GM12872 (cell line): ENCODE data around the gene TERC.

Experiments
- TF ChIP-seq, protein P1 (sequence below): IDR thresholded peaks from 3 replicates; pipeline ENCODE4 v1.5.1; 2011; ENCODE audit warnings: low read depth, mild to moderate bottlenecking, low read length, moderate library complexity; ENCODE audit not compliant: insufficient read depth

TERC gene

DNA sequence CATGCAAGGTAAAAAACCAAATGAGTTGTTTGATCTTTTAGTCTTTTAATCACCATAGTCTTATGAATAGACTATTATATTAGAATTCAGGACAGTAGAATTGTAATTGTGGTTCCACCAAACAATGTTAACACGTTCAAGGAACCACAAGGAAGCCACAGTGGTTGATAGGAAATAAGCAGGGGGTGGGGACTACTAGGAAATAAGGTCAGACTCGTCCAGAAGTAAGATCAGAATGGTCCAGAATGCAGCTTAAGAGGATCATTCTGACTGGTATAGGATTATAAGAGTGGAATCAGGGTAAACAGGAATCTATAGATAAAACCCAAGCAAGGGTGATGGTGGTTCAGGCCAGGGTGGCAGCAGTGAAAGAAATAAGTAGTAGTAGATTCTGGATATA, 15.9 kb upstream of the TERC start:
- TF ChIP-seq, protein P1, sequence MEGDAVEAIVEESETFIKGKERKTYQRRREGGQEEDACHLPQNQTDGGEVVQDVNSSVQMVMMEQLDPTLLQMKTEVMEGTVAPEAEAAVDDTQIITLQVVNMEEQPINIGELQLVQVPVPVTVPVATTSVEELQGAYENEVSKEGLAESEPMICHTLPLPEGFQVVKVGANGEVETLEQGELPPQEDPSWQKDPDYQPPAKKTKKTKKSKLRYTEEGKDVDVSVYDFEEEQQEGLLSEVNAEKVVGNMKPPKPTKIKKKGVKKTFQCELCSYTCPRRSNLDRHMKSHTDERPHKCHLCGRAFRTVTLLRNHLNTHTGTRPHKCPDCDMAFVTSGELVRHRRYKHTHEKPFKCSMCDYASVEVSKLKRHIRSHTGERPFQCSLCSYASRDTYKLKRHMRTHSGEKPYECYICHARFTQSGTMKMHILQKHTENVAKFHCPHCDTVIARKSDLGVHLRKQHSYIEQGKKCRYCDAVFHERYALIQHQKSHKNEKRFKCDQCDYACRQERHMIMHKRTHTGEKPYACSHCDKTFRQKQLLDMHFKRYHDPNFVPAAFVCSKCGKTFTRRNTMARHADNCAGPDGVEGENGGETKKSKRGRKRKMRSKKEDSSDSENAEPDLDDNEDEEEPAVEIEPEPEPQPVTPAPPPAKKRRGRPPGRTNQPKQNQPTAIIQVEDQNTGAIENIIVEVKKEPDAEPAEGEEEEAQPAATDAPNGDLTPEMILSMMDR: no peak

DNA sequence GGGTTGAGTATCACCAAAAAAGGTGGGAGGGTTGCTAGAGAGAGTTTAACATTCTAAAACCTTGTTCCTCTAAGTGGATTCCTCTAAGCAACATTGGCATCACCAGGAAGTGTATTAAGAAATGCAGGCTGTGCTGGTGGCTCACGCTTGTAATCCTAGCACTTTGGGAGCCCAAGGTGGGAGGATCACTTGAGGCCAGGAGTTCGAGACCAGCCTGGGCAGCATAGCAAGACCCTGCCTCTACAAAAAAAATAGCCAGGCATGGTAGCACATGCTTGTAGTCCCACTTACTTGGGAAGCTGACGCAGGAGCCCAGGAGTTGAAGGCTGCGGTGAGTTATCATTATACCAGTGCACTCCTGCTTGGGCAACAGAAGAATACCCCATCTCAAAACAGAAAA, 13.0 kb upstream of the TERC start:
- TF ChIP-seq, protein P1: no peak

DNA sequence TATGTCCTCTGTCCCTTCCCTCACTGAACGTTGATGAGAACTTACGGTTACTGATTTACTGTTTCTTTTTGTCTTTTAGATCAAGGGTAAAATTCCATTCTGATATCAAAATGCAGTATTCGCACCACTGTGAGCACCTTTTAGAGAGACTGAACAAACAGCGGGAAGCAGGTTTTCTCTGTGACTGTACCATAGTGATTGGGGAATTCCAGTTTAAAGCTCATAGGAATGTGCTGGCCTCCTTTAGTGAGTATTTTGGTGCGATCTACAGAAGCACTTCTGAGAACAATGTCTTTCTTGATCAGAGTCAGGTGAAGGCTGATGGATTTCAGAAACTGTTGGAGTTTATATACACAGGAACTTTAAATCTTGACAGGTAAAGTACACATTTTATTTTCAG, 9.3 kb upstream of the TERC start:
- TF ChIP-seq, protein P1: no peak

DNA sequence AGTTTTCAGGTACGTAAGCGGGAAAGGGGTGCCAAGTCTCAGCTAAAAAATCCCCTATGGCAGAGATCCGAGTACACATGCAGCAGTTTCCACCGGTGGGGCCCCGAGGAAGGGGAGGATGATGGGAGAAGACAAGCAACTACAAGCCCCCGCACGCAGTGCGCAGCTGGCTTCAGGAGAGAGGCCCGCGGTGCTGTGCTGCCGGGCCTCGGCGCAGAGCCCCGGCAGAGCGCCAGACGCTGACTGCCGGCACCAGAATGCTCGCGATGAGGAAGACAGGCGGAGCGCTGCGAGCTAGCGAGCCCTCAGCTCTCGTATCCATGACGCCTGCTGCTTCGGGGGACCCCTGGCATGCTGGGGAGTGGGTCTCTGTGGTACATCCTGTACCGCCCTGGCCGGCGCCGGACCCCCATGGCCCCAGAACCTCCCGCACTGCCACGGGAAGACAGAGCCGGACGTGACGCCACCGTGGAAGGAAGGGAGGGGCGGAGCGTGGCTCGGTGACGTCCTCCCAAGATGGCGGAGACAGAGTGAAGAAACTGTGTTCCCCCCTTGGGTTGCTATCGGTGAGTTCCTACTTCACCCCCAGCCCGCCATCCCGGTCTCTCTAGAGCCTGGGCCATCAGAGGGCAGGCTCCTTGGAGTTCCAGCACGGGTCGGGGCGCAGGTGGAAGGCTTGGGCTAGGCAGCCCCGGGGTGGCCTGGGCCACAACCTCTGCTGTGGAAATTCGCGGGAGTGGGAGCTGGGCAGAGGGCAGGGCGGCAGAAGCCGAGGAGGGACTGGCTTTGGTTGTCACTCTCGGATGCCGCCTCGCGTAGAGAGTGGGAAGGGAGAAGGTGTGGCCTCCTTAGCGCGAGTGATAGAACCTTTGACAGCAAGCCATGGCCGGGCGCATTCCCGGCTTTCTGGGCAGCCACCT, 8.3 kb upstream of the TERC start, which contains the start of gene MYNN:
MYNN (plus strand) TSS at position 500 of the 920 bp plus-strand sequence. CDS start 900 bp downstream, outside the sequence.
- TF ChIP-seq, protein P1: 0 out of 3 replicates have a peak, but pooled peaks have one; percentile 19

DNA sequence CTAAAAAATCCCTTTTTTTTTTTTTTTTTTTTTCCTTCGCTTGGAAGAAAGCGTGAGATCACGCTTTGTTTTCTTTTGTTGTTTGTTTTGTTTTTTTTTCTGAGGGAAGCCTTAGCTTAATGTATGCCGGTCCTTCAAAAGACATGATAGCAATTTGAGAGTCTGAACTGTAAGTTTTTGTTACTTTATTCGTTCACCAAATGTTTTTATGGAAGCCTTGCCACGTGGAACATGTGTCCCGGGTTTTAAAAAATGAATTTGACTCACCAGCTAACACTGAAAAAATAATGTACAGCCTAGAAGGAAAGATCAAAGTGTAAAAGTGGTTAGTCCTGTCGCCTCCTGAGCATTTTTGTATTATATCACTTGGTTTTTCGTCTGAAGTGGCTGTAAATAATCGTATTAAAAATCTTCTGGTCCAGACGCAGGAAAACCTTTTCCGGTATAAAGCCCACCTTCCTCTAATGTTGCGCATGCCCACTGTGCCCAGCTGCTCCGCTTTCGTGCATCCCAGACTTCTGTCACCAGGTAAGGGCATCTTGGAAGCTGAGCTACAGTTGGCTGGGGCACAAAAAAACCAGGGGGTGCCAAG, 7.5 kb upstream of the TERC start:
- TF ChIP-seq, protein P1: no peak

DNA sequence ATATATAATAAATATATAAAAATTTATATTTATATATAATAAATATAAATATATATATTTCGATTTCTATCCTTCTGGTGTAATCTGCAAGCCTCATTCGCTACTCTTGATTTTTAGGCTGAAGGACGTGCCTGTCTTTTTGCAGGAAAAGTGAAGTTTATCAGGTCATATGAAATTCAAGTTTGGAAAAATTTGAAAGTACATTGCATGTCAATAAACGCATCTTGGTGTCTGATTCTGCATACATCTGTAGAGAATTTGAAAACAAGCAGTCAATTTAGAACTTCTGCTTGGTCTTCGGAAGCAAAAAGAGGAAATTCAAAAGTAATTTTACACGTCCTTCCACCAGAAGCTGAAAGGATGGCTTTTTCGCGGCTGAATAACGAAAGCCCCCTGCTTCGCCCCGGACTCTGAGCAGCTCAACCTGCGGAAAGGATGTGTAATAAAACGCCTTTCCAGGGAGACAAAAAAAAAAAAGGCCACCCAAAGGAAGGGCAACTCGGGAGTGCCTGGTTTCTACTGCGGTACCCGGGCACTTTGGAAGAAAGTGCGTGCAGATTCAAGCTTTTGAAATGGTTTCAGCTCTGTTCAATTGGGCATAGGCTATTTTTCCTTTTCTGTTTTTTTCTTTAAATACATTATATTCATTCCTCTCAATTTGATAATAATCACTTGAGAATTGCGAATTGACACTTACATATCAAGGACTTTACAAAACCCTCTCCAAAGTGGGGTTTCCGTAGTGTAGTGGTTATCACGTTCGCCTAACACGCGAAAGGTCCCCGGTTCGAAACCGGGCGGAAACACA, 6.8 kb upstream of the TERC start:
- TF ChIP-seq, protein P1: no peak
